ENCODE measurements around the gene TP53BP1.

Gene TP53BP1

GRCh38 chr15:43529587-43530345, 36.8 kb upstream of the TP53BP1 start:
- Histone ChIP-seq H3K9me2 (ENCODE audit: low read depth, low read length) (no peaks in the 10 kb centered on the region), H3K4me3 (ENCODE audit: low read depth, low read length, poor library complexity, severe bottlenecking) (no peak overlapping the region), H3K79me2 (ENCODE audit: insufficient read depth, low read length) (no peaks in the 10 kb centered on the region), H3K36me3 (ENCODE audit: insufficient read depth, low read length) (peaks cover 3% of the 10 kb centered on the region; the same call in 1 of the 2 replicates), H3K9me3 (ENCODE audit: low read length) (no peaks in the 10 kb centered on the region), H3K27ac (ENCODE audit: low read depth, low read length, poor library complexity, severe bottlenecking) (no peak overlapping the region), H3K4me2 (ENCODE audit: low read length) (no peak overlapping the region), H3F3A (ENCODE audit: insufficient read depth, low read length) (no peaks in the 10 kb centered on the region), H4K20me1 (ENCODE audit: insufficient read depth, low read length) (no peaks in the 10 kb centered on the region), H3K4me1 (ENCODE audit: insufficient read depth, low read length, severe bottlenecking) (no peaks in the 10 kb centered on the region), H2AFZ (ENCODE audit: low read length) (no peak overlapping the region), H3K27me3 (ENCODE audit: insufficient read depth, low read length) (no peaks in the 10 kb centered on the region), H3K9ac (ENCODE audit: low read length) (no peak overlapping the region)
- no peak for TF ChIP-seq CTCF (IDR thresholded peaks at IDR 0.05; ENCODE audit: low read length)
- no peak for TF ChIP-seq EZH2 (IDR thresholded peaks at IDR 0.05; ENCODE audit: borderline replicate concordance, low read length)

- Histone ChIP-seq H3K9me3 (ENCODE audit: low read length) (no peaks in the 10 kb centered on the region), H3K4me2 (ENCODE audit: low read length) (no peak overlapping the region), H3K27me3 (ENCODE audit: insufficient read depth, low read length) (no peaks in the 10 kb centered on the region), H3K36me3 (ENCODE audit: insufficient read depth, low read length) (peaks cover 4% of the 10 kb centered on the region; the same call in 1 of the 2 replicates), H3K27ac (ENCODE audit: low read depth, low read length, poor library complexity, severe bottlenecking) (no peak overlapping the region), H3K9ac (ENCODE audit: low read length) (no peak overlapping the region), H3F3A (ENCODE audit: insufficient read depth, low read length) (no peaks in the 10 kb centered on the region), H4K20me1 (ENCODE audit: insufficient read depth, low read length) (no peaks in the 10 kb centered on the region), H3K9me2 (ENCODE audit: low read depth, low read length) (no peaks in the 10 kb centered on the region), H3K79me2 (ENCODE audit: insufficient read depth, low read length) (no peaks in the 10 kb centered on the region), H3K4me1 (ENCODE audit: insufficient read depth, low read length, severe bottlenecking) (no peaks in the 10 kb centered on the region), H2AFZ (ENCODE audit: low read length) (no peak overlapping the region), H3K4me3 (ENCODE audit: low read depth, low read length, poor library complexity, severe bottlenecking) (no peak overlapping the region)
- TF ChIP-seq EZH2 (IDR thresholded peaks at IDR 0.05; ENCODE audit: borderline replicate concordance, low read length), result no peak
- TF ChIP-seq CTCF (IDR thresholded peaks at IDR 0.05; ENCODE audit: low read length), result no peak
Measured at GRCh38 chr15:43529141-43529540, 36.2 kb upstream of the TP53BP1 start.

DNA sequence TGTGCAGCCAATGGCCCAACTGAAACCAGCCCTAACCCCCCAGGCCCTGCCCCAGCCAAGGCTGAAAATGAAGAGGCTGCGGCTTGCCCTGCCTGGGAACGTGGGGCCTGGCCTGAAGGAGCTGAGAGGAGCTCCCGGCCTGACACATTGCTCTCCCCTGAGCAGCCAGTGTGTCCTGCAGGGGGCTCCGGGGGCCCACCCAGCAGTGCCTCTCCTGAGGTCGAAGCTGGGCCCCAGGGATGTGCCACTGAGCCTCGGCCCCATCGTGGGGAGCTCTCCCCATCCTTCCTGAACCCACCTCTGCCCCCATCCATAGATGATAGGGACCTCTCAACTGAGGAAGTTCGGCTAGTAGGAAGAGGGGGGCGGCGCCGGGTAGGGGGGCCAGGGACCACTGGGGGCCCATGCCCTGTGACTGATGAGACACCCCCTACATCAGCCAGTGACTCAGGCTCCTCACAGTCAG, 35.6 kb upstream of the TP53BP1 start:
- Histone ChIP-seq H4K20me1 (ENCODE audit: insufficient read depth, low read length) (no peaks in the 10 kb centered on the region), H3K79me2 (ENCODE audit: insufficient read depth, low read length) (no peaks in the 10 kb centered on the region)
- no peak for TF ChIP-seq EZH2 (IDR thresholded peaks at IDR 0.05; ENCODE audit: borderline replicate concordance, low read length)
- no peak for TF ChIP-seq CTCF (IDR thresholded peaks at IDR 0.05; ENCODE audit: low read length)

More for the DNA sequence above, 35.6 kb upstream of the TP53BP1 start:
- no peak overlapping the region for H3K4me3 ChIP-seq (ENCODE audit: low read depth, low read length, poor library complexity, severe bottlenecking)
- H3K4me1 ChIP-seq (ENCODE audit: insufficient read depth, low read length, severe bottlenecking), result no peaks in the 10 kb centered on the region
- no peak overlapping the region for H3K4me2 ChIP-seq (ENCODE audit: low read length)
- H3K9me2 ChIP-seq (ENCODE audit: low read depth, low read length), result no peaks in the 10 kb centered on the region
- H3K9me3 ChIP-seq (ENCODE audit: low read length), result no peaks in the 10 kb centered on the region
- H3K9ac ChIP-seq (ENCODE audit: low read length), result no peak overlapping the region
- no peak overlapping the region for H3K27ac ChIP-seq (ENCODE audit: low read depth, low read length, poor library complexity, severe bottlenecking)
- peaks cover 4% of the 10 kb centered on the region; the same call in 1 of the 2 replicates for H3K36me3 ChIP-seq (ENCODE audit: insufficient read depth, low read length)
- H3K27me3 ChIP-seq (ENCODE audit: insufficient read depth, low read length), result no peaks in the 10 kb centered on the region
- no peaks in the 10 kb centered on the region for H3F3A ChIP-seq (ENCODE audit: insufficient read depth, low read length)
- no peak overlapping the region for H2AFZ ChIP-seq (ENCODE audit: low read length)

Measured in OCI-LY1 (cell line).